Articular chondrocyte of knee joint (primary cell): ENCODE data around the gene FYB1. TPM values are rescaled to one million over a fixed set of nuclear protein-coding genes. Genes with fewer than 3 reads are reported as not detected.

ENCODE experiments used
- total RNA-seq: library from RNA; depleted of rRNA; stranded (reverse); fragments of >200 nt; gene quantifications from 2 replicates; pipeline ENCODE4 v1.2.3, GENCODE V29; 2012

Gene FYB1, protein sequence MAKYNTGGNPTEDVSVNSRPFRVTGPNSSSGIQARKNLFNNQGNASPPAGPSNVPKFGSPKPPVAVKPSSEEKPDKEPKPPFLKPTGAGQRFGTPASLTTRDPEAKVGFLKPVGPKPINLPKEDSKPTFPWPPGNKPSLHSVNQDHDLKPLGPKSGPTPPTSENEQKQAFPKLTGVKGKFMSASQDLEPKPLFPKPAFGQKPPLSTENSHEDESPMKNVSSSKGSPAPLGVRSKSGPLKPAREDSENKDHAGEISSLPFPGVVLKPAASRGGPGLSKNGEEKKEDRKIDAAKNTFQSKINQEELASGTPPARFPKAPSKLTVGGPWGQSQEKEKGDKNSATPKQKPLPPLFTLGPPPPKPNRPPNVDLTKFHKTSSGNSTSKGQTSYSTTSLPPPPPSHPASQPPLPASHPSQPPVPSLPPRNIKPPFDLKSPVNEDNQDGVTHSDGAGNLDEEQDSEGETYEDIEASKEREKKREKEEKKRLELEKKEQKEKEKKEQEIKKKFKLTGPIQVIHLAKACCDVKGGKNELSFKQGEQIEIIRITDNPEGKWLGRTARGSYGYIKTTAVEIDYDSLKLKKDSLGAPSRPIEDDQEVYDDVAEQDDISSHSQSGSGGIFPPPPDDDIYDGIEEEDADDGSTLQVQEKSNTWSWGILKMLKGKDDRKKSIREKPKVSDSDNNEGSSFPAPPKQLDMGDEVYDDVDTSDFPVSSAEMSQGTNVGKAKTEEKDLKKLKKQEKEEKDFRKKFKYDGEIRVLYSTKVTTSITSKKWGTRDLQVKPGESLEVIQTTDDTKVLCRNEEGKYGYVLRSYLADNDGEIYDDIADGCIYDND
- 0.54 and 1.6 TPM in 2 replicates for total RNA-seq

DNA sequence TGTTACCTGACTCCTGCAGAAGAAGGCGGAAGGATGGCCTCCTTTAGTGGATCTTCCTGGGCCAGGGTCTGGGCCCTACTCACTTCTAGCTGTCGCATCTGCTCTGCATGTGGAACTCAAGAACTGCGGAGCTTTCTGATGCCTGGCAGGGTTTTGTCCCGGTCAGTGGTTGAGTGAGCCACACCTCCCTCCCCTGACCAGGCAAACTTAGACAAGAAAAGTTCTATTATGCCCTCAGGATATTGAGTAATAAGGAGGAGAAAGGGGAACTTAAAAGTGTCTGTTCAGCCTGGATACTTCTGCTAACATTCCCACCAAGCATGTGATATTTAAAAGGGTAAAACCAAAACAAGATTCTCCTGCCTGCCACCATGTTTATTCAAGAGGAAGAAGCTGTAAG is at the start of gene FYB1:
TSS of gene FYB1 (minus strand) at position 127 of the 400 bp plus-strand sequence. CDS start 16,603 bp downstream, outside the sequence.

GRCh38 chr5:39074017-39074814 is 145.1 kb downstream of the FYB1 start, which contains the start of gene RICTOR:
RICTOR (minus strand) TSS chr5:39074399; CDS start chr5:39074377, 22 bp downstream.

Other genes starting within 250 kb of the FYB1 start
- 44.0 and 45.2 TPM in 2 replicates for gene RICTOR, start 145.2 kb downstream of the FYB1 start, total RNA-seq
- gene C9, start 144.9 kb upstream of the FYB1 start, total RNA-seq: 0.13 and 0.54 TPM in 2 replicates
- 412 and 538 TPM in 2 replicates for gene DAB2, start 205.4 kb upstream of the FYB1 start, total RNA-seq